K562 (cell line): ENCODE measurements around the gene ARHGEF7. TPM values are rescaled to one million over a fixed set of nuclear protein-coding genes. Genes with fewer than 3 reads are reported as not detected.

Source experiments
- BRF1 ChIP-seq: IDR thresholded peaks from 3 replicates; pipeline ENCODE4 v1.6.1; 2011; ENCODE audit warnings: borderline replicate concordance, mild to moderate bottlenecking; ENCODE audit not compliant: insufficient read length; ENCODE audit errors: extremely low read depth
- EWSR1 ChIP-seq: fragments of 450-650 bp; IDR thresholded peaks from 2 replicates; pipeline ENCODE4 v1.6.1; 2018; ENCODE audit warnings: borderline replicate concordance, mild to moderate bottlenecking, low read depth, moderate library complexity; ENCODE audit not compliant: partially characterized antibody
- MTA3 ChIP-seq: fragments of 450-650 bp; formaldehyde crosslinking; IDR thresholded peaks from 2 replicates; pipeline ENCODE4 v1.6.1; 2017; ENCODE audit warnings: mild to moderate bottlenecking, borderline replicate concordance
- RBM39 ChIP-seq: fragments of 200-400 bp; formaldehyde crosslinking; optimal IDR thresholded peaks from 2 replicates; pipeline ENCODE3; 2018; ENCODE audit warnings: low read depth, low read length
- polyA plus RNA-seq, 8 experiments: library from polyadenylated mRNA; depleted of rRNA in 4 of 8; stranded (reverse) in 5 of 8; unstranded in 3 of 8; fragments of >200 nt; fragmentation: Nextera tagmentation in 2 of 8; fragmentation: Illumina TruSeq in 1 of 8; extraction: Ambion mirVana in 2 of 8; extraction: Trizol in 1 of 8; gene quantifications; 2 replicates each; pipeline versions ENCODE4 v1.2.1 to v1.2.3, GENCODE V29; 2011 to 2014; ENCODE audit warnings: inconsistent platforms in 1 of 8, missing spikeins in 1 of 8
- total RNA-seq, 7 experiments: library from RNA; depleted of rRNA in 6 of 7; stranded (reverse); fragments of >200 nt in 6 of 7; fragmentation: Illumina TruSeq in 2 of 7; extraction: Trizol in 2 of 7; gene quantifications; 2 replicates each; pipeline versions ENCODE4 v1.2.1 to v1.2.3, GENCODE V29; 2011 to 2021; ENCODE audit warnings: low replicate concordance in 1 of 7
- TF ChIP-seq, protein P1 (sequence below): fragments of 250-450 bp; sonication (Bioruptor Pico); IDR thresholded peaks from 2 replicates; pipeline ENCODE4 v1.4.0; 2020
- TF ChIP-seq, protein P2 (sequence below): fragments of 450-650 bp; IDR thresholded peaks from 2 replicates; pipeline ENCODE4 v1.6.1; 2016; ENCODE audit warnings: low read depth

ARHGEF7 gene
- total and polyA plus RNA-seq, 9 of the 15 experiments (the other 6 are each of a cell fraction or from before 2014, with no cell fraction given), result 2.1 to 26.8 (median 17.5) TPM

DNA sequence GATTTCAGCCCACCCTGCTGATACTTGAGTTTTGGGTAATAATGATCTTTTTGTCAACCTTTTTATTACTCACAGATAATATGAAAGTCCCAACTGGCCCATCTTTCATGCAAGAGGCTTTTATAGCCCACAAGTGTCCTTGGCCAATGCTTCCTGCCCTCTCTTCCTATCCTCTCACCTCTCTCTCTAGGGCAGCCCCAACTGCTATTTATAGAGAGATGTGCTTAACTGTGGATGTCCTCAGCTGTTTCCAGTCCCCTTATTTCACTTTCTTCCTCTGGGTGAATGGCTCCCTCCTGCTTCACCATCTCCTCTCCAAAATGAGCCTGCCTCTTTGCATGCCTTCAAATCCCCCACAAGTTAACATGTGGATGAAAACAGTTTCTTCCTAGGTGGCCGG lies 27.4 kb downstream of the ARHGEF7 start (continued):
- TF ChIP-seq, protein P1, sequence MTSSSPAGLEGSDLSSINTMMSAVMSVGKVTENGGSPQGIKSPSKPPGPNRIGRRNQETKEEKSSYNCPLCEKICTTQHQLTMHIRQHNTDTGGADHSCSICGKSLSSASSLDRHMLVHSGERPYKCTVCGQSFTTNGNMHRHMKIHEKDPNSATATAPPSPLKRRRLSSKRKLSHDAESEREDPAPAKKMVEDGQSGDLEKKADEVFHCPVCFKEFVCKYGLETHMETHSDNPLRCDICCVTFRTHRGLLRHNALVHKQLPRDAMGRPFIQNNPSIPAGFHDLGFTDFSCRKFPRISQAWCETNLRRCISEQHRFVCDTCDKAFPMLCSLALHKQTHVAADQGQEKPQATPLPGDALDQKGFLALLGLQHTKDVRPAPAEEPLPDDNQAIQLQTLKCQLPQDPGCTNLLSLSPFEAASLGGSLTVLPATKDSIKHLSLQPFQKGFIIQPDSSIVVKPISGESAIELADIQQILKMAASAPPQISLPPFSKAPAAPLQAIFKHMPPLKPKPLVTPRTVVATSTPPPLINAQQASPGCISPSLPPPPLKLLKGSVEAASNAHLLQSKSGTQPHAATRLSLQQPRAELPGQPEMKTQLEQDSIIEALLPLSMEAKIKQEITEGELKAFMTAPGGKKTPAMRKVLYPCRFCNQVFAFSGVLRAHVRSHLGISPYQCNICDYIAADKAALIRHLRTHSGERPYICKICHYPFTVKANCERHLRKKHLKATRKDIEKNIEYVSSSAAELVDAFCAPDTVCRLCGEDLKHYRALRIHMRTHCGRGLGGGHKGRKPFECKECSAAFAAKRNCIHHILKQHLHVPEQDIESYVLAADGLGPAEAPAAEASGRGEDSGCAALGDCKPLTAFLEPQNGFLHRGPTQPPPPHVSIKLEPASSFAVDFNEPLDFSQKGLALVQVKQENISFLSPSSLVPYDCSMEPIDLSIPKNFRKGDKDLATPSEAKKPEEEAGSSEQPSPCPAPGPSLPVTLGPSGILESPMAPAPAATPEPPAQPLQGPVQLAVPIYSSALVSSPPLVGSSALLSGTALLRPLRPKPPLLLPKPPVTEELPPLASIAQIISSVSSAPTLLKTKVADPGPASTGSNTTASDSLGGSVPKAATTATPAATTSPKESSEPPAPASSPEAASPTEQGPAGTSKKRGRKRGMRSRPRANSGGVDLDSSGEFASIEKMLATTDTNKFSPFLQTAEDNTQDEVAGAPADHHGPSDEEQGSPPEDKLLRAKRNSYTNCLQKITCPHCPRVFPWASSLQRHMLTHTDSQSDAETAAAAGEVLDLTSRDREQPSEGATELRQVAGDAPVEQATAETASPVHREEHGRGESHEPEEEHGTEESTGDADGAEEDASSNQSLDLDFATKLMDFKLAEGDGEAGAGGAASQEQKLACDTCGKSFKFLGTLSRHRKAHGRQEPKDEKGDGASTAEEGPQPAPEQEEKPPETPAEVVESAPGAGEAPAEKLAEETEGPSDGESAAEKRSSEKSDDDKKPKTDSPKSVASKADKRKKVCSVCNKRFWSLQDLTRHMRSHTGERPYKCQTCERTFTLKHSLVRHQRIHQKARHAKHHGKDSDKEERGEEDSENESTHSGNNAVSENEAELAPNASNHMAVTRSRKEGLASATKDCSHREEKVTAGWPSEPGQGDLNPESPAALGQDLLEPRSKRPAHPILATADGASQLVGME (CRISPR knock-in tag), result no peak
- no peak for TF ChIP-seq MTA3
- TF ChIP-seq BRF1, result no peak
- TF ChIP-seq EWSR1, result no peak
- no peak for TF ChIP-seq RBM39
- TF ChIP-seq, protein P2, sequence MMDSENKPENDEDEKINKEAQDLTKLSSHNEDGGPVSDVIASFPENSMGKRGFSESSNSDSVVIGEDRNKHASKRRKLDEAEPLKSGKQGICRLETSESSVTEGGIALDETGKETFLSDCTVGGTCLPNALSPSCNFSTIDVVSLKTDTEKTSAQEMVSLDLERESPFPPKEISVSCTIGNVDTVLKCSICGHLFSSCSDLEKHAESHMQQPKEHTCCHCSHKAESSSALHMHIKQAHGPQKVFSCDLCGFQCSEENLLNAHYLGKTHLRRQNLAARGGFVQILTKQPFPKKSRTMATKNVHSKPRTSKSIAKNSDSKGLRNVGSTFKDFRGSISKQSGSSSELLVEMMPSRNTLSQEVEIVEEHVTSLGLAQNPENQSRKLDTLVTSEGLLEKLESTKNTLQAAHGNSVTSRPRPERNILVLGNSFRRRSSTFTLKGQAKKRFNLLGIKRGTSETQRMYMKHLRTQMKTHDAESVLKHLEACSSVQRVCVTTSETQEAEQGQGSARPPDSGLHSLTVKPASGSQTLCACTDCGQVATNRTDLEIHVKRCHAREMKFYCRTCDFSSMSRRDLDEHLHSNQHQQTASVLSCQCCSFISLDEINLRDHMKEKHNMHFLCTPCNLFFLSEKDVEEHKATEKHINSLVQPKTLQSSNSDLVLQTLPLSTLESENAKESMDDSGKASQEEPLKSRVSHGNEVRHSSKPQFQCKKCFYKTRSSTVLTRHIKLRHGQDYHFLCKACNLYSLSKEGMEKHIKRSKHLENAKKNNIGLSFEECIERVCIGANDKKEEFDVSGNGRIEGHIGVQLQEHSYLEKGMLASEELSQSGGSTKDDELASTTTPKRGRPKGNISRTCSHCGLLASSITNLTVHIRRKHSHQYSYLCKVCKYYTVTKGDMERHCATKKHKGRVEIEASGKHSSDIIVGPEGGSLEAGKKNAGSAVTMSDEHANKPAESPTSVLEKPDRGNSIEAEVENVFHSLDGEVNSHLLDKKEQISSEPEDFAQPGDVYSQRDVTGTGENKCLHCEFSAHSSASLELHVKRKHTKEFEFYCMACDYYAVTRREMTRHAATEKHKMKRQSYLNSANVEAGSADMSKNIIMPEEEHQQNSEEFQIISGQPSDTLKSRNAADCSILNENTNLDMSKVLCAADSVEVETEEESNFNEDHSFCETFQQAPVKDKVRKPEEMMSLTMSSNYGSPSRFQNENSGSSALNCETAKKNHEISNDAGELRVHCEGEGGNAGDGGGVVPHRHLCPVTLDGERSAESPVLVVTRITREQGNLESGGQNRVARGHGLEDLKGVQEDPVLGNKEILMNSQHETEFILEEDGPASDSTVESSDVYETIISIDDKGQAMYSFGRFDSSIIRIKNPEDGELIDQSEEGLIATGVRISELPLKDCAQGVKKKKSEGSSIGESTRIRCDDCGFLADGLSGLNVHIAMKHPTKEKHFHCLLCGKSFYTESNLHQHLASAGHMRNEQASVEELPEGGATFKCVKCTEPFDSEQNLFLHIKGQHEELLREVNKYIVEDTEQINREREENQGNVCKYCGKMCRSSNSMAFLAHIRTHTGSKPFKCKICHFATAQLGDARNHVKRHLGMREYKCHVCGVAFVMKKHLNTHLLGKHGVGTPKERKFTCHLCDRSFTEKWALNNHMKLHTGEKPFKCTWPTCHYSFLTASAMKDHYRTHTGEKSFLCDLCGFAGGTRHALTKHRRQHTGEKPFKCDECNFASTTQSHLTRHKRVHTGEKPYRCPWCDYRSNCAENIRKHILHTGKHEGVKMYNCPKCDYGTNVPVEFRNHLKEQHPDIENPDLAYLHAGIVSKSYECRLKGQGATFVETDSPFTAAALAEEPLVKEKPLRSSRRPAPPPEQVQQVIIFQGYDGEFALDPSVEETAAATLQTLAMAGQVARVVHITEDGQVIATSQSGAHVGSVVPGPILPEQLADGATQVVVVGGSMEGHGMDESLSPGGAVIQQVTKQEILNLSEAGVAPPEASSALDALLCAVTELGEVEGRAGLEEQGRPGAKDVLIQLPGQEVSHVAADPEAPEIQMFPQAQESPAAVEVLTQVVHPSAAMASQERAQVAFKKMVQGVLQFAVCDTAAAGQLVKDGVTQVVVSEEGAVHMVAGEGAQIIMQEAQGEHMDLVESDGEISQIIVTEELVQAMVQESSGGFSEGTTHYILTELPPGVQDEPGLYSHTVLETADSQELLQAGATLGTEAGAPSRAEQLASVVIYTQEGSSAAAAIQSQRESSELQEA, result no peak
- TF ChIP-seq, all 486 proteins: peak for 0
